ENCODE data around the gene RPL22. TPM values are rescaled to one million over a fixed set of nuclear protein-coding genes. Genes with fewer than 3 reads are reported as not detected.

Gene RPL22
- total RNA-seq, 4 donors from 2014 or later, result 56.5 to 170 (median 106) TPM

DNA sequence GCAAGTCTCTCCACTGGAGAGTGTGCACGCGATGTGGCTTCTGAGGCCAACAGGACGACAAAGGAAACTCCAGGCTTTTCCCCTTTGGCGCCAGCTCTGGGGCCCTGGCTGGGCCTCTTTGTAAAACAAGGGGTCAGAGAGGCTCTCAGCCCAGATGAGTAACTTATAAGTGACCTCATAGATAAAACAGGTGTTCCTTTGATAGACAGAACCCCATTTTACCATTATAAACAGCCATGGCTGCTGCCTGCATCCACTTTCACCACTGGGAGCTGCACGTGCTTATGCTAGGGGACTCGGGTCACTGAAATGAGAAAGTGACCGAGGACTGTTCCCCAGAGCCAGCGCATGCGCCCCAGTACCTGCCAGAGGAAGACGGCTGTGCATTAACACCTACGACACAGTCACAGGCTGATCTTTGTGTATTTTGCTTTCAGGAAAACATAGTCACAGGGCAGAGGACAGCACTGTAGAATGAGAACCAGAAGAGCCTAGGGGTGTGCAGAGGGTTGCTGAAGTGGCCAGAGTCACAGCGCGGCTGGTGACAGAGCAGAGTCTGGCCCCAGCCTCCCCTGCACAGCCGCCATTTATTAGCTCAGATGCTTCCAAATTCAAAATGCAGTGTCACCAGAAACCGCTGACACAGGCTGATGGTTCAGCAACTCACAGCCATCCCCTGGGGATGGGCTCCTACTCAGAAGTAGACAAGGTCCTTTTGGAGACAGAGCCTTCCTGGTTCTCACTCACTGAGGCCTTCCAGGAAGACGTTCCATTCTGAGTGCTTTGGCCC lies 19.2 kb upstream of the RPL22 start:
- 67 to 87% methylated on average over 1 to 15 of the region's 16 CpGs for WGBS, 2 donors (ENCODE audit: low coverage in 1 of 2)
- Histone ChIP-seq H3K4me3 (no peak overlapping the region), H3K27me3 (no peaks in the 10 kb centered on the region), H3K9me3 (no peaks in the 10 kb centered on the region), H3K4me1 (peaks cover 0 to 5% (median 0%) of the 10 kb centered on the region in 4 donors), H3K36me3 (peaks cover 0 to 1% (median under 1%) of the 10 kb centered on the region in 4 donors), H3K27ac (no peak overlapping the region)
- no peak for TF ChIP-seq POLR2AphosphoS5 (IDR thresholded peaks at IDR 0.05)
- TF ChIP-seq EP300 (IDR thresholded peaks at IDR 0.05; ENCODE audit: low read depth), result no peak
- TF ChIP-seq, protein P1, sequence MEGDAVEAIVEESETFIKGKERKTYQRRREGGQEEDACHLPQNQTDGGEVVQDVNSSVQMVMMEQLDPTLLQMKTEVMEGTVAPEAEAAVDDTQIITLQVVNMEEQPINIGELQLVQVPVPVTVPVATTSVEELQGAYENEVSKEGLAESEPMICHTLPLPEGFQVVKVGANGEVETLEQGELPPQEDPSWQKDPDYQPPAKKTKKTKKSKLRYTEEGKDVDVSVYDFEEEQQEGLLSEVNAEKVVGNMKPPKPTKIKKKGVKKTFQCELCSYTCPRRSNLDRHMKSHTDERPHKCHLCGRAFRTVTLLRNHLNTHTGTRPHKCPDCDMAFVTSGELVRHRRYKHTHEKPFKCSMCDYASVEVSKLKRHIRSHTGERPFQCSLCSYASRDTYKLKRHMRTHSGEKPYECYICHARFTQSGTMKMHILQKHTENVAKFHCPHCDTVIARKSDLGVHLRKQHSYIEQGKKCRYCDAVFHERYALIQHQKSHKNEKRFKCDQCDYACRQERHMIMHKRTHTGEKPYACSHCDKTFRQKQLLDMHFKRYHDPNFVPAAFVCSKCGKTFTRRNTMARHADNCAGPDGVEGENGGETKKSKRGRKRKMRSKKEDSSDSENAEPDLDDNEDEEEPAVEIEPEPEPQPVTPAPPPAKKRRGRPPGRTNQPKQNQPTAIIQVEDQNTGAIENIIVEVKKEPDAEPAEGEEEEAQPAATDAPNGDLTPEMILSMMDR (IDR thresholded peaks at IDR 0.05), result no peak
- no peak for TF ChIP-seq POLR2A (IDR thresholded peaks at IDR 0.05)
- DNase-seq, result no peak
- in situ Hi-C loops (cut with MboI; ENCODE audit: low pct_ligation_motif_present in 1 of 4, low pct_unique_long_range_greater_than_20kb in 1 of 4, low sequenced_read_pairs in 3 of 4), result no loop called here
- intact Hi-C loops (cut with DNase I; ENCODE audit: low total_unique reads), result no loop called here

DNA sequence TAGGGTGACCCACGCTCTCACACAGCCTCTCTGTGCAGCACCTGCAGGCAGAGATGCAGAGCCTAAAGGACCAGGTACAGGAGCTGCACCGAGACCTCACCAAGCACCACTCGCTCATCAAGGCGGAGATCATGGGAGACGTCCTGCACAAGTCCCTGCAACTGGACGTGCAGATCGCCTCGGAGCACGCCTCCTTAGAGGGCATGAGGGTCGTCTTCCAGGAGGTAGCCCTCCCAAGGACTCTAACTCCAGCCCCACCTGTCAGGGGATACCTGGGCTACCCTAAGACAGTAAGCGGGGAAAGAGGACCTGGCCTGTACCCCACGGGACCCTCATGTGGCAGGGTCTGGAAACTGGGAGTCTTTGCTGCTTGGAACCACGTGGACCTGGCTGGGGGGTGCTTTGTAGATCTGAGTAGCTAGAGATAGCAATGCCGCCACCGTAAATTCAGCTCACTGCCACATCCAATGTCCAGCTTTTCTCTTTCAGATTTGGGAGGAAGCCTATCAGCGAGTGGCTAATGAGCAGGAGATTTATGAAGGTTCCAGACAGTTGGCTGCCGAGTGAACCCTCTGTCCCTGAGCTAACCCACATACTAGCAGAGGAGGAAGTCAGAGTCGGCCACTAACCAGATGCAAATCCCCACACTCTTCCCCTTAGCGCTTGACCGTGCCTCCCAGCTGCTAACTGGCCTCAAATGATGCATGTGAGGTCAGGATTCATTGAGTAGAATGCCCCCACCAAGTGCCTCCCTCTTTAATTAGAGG lies 13.0 kb upstream of the RPL22 start:
- H3K27me3 ChIP-seq, result no peaks in the 10 kb centered on the region
- 80% methylated on average over 20 of the region's 20 CpGs; no CpG with 5 or more reads in 1 of the 2 donors for WGBS, 2 donors (ENCODE audit: low coverage in 1 of 2)
- in situ Hi-C loops (cut with MboI; ENCODE audit: low pct_ligation_motif_present in 1 of 4, low pct_unique_long_range_greater_than_20kb in 1 of 4, low sequenced_read_pairs in 3 of 4), result no loop called here
- H3K27ac ChIP-seq, result no peak overlapping the region
- no peak overlapping the region for H3K4me3 ChIP-seq
- peaks cover 6 to 18% (median 12%) of the 10 kb centered on the region in 4 donors for H3K4me1 ChIP-seq
- H3K36me3 ChIP-seq, result no peaks in the 10 kb centered on the region
- no peaks in the 10 kb centered on the region for H3K9me3 ChIP-seq
- TF ChIP-seq POLR2A (IDR thresholded peaks at IDR 0.05) (no peak), EP300 (IDR thresholded peaks at IDR 0.05; ENCODE audit: low read depth) (no peak), POLR2AphosphoS5 (IDR thresholded peaks at IDR 0.05) (no peak)
- TF ChIP-seq, protein P1 (IDR thresholded peaks at IDR 0.05), result no peak
- intact Hi-C loops (cut with DNase I; ENCODE audit: low total_unique reads), result no loop called here
- no peak for DNase-seq

DNA sequence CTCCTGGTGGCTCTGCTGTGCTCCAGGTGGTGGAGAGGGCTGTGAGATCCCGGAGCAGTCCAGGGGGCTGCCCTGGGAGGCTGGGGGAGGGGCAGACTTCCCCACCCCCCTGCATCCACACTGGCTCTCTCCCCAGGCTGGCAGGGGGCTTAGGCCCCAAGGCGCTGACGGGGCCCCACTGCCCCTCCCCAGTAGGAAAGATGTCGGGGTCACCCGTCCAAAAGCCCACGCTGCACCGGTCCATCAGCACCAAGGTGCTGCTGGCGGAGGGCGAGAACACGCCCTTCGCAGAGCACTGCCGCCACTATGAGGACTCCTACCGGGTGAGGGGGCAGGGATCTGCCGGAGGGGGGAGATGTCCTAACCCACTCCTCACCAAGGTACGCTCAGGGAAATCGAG lies 12.3 kb upstream of the RPL22 start:
- Histone ChIP-seq H3K4me3 (no peak overlapping the region), H3K9me3 (no peaks in the 10 kb centered on the region), H3K27ac (no peak overlapping the region), H3K36me3 (no peaks in the 10 kb centered on the region), H3K4me1 (peaks cover 6 to 25% (median 14%) of the 10 kb centered on the region in 4 donors), H3K27me3 (no peaks in the 10 kb centered on the region)
- no peak for DNase-seq
- intact Hi-C loops (cut with DNase I; ENCODE audit: low total_unique reads), result no loop called here
- WGBS, 2 donors (ENCODE audit: low coverage in 1 of 2), result 92% methylated on average over 16 of the region's 16 CpGs; no CpG with 5 or more reads in 1 of the 2 donors
- in situ Hi-C loops (cut with MboI; ENCODE audit: low pct_ligation_motif_present in 1 of 4, low pct_unique_long_range_greater_than_20kb in 1 of 4, low sequenced_read_pairs in 3 of 4), result no loop called here
- TF ChIP-seq POLR2AphosphoS5 (IDR thresholded peaks at IDR 0.05) (no peak), EP300 (IDR thresholded peaks at IDR 0.05; ENCODE audit: low read depth) (no peak), POLR2A (IDR thresholded peaks at IDR 0.05) (no peak)

DNA sequence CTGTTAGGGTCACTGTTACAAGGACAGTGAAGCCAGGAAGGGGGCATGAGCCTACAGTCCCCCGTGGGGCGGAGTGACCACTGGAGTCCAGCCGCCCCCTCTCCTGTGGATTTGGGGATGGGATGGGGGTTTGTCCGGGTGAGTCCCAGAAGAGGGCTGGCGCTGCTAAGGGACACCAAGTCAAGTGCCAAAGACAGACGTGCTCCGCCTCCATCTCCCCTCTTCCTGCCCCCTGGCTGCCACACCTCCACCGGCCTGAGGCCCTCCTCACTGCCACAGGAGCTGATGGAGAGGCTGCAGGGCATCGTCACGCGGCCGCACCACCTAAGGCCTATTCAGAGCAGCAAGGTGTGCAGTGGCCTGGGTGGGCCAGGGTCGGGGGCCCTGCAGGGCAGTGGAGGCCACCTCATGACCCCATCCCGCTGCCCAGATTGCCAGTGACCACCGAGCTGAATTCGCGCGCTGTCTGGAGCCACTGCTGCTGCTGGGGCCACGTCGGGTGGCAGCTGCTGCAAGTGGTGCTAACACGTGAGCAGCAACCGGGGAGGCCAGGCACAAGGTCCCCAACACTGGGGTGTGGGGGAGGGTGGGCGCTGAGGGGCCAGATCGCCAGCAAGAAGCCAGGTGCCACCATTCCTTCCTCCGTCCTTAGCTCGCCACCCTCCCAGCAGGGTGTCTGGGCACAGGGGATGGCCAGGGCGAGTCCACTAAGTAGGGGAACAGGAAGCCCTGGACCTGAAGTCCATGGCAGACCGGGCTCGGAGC lies 11.4 kb upstream of the RPL22 start:
- Histone ChIP-seq H3K4me1 (peaks cover 6 to 32% (median 21%) of the 10 kb centered on the region in 4 donors), H3K27me3 (no peaks in the 10 kb centered on the region), H3K27ac (no peak overlapping the region), H3K36me3 (no peaks in the 10 kb centered on the region), H3K9me3 (no peaks in the 10 kb centered on the region), H3K4me3 (no peak overlapping the region)
- DNase-seq, result no peak
- TF ChIP-seq POLR2A (IDR thresholded peaks at IDR 0.05), result no peak
- intact Hi-C loops (cut with DNase I; ENCODE audit: low total_unique reads), result no loop called here
- in situ Hi-C loops (cut with MboI; ENCODE audit: low pct_ligation_motif_present in 1 of 4, low pct_unique_long_range_greater_than_20kb in 1 of 4, low sequenced_read_pairs in 3 of 4), result no loop called here
- 94% methylated on average over 27 of the region's 29 CpGs; no CpG with 5 or more reads in 1 of the 2 donors for WGBS, 2 donors (ENCODE audit: low coverage in 1 of 2)

All from transverse colon (tissue), 4 donors.